ENCODE results near the gene MESP2. TPM values are rescaled to one million over a fixed set of nuclear protein-coding genes. Genes with fewer than 3 reads are reported as not detected.

MESP2 gene
- polyA plus RNA-seq, 3 donors from 2014 or later, result not detected

DNA sequence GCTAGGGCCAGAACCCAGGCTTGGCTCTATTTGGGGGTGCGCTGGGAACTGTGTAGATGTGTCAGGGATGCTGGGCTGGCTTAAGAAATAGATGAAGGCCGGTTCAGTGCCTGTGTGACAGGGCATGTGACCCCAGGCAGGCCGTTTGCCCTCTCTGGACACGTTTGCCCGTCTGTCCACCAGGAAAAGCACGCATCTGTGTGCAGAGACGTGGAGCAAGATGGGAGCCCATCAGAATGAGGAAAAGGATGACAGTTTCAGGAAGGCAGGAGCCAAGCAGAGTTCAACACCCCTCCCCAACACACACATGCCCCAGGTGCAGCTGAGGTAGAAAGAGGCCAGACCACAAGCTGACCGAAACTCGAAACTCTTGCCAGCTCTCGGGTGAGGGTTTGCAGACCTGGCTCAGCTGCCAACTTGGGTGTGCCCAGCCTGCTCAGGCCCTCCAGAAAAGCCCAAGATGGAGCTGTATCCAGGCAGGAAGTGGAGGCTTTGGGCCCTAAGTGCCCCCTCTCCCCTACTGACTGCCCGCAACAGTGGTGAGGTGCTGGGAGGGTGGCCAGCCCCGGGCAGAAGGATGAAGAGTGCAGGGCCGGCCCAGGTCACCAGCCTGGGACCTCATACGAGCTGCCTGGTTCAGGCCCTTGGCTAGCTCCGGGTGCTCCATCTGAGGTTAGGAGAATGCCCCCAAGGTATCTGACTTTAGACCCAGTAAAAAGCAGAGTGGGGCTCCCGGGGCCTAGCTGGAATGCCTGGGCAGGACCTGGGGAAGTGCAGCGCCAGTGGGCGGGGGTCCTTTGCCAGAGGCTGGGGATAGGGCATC is 14.9 kb upstream of the MESP2 start:
- no peak for DNase-seq
- Mint-ChIP-seq H3K27ac (no peak overlapping the region), H3K36me3 (no peaks in the 10 kb centered on the region), H3K4me3 (no peak overlapping the region), H3K9me3 (no peaks in the 10 kb centered on the region), H3K27me3 (ENCODE audit: low read depth in 3 of 3) (peaks cover 2 to 4% (median 3%) of the 10 kb centered on the region in 3 donors), H3K4me1 (no peaks in the 10 kb centered on the region)

DNA sequence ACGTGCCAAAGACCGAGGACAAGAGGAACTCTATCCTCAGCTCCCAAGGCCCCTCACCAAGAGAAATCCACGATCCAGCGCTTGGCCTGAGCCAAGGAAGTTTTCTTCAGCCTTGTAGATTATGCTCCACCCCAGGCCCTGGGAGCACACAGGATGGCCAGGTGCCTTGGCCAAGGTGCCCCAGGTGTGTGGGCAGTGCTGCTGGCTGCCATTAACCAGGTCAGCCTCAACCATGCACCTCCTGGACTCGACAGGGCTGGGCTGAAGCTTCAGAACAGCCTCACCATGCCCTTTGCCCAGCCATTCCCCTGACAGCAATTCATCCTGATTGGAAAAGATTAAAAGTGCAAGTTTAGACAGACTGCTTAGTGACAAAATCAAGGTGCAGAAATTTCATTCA is 14.2 kb upstream of the MESP2 start:
- Mint-ChIP-seq H3K4me3 (no peak overlapping the region), H3K4me1 (no peaks in the 10 kb centered on the region), H3K36me3 (no peaks in the 10 kb centered on the region), H3K27ac (no peak overlapping the region), H3K9me3 (no peaks in the 10 kb centered on the region), H3K27me3 (ENCODE audit: low read depth in 3 of 3) (peaks cover 2 to 4% (median 3%) of the 10 kb centered on the region in 3 donors)
- no peak for DNase-seq

DNA sequence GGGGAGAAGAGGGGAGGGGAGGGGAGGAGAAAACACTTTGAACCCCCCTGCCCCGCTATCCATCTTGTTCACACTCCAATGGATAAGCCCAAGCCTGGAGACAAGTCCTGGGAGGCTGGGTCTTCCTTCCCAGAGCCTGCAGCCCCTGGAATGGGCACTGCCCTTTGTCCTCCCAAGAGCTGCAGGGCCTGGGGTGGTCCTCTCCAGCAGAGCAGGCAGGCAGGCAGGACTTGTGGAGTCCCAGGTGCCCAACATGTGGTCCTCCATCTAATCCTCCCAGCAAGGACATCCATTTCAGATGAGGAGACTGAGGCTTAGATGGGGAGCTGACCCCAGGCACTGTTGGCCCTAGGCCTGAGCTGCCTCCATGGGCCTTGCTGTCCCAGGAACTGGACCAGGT is 10.4 kb upstream of the MESP2 start:
- Mint-ChIP-seq H3K36me3 (no peaks in the 10 kb centered on the region), H3K4me3 (no peak overlapping the region), H3K4me1 (no peaks in the 10 kb centered on the region), H3K27ac (no peak overlapping the region), H3K27me3 (ENCODE audit: low read depth in 3 of 3) (peaks cover 2 to 5% (median 2%) of the 10 kb centered on the region in 3 donors), H3K9me3 (peaks cover 0 to 2% (median 0%) of the 10 kb centered on the region in 6 donors)
- no peak for DNase-seq

DNA sequence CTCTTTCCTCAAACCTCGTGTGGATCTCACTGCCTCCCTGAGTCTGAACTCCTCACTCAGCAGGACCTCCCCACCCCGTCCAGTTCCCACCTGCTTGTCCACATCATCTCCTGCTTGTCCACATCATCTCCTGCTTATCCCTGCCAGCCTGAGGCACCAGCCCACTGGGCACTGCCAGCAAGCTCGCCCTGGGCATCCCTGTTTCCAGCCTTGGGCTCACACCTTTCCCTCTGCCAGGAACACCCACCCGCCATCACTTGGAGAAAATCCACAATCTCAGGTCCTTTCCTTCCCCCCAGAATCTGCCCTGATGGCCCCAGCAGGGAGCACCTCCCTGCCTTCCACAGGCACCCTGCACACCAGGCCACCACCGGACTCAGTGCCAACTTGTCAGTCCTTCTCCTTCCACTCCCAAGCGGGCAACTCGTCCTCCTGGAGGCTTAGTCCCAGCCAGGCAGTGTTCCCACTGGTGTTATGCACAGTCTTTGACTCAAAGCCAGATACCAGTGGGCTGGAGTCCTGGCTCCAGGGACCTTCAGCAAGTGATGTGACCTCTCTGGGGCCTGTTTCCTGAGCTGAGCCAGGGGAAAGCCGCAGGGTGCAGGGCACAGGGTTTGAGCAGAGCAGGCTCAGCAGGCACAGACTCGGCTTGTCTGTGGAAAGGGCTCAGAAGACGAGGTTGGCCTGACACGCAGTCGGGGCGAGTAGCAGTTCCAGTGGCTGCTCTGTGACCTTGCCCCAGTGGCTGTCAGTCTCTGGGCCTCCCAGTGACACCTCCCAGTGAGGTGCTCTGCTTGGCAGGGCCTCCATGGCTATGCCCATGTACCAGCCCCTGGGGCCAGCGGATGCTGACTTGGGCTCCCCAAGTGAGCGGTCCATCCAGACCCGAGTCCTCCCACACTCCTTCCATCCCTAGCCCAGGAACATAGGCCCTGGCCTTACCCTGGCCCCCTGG is 9.5 kb upstream of the MESP2 start:
- no peaks in the 10 kb centered on the region for H3K4me1 Mint-ChIP-seq
- peaks cover 0 to 5% (median 2%) of the 10 kb centered on the region in 3 donors for H3K27me3 Mint-ChIP-seq (ENCODE audit: low read depth in 3 of 3)
- no peaks in the 10 kb centered on the region for H3K36me3 Mint-ChIP-seq
- H3K9me3 Mint-ChIP-seq, result peaks cover 0 to 2% (median 0%) of the 10 kb centered on the region in 6 donors
- no peak overlapping the region for H3K27ac Mint-ChIP-seq
- DNase-seq, result no peak
- H3K4me3 Mint-ChIP-seq, result no peak overlapping the region

DNA sequence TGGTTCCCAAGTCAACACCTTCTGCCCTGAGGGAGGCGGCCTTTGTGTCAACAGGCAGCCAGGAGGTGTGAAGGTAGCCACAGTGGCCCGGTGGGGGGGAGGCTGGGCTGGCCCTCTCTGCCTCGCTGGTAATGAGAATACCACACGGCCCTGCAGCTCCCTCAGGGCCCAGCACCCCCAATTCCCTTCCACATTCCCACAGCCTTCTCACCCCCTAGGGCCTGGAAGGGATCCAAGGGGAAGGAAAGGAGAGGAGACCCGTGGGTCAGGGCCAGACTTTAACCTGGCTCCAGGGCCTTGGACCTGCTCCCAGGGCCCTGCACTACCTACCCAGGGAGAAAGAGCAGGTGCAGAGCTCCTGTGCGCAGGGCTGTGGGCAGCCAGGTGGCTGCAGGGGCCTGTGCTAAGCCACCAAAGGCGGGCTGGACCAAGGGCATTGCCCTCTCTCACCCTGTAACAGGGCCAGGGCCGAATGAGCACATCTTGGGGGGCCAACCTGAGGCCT is 8.7 kb upstream of the MESP2 start:
- H3K4me1 Mint-ChIP-seq, result no peaks in the 10 kb centered on the region
- H3K4me3 Mint-ChIP-seq, result no peak overlapping the region
- H3K9me3 Mint-ChIP-seq, result peaks cover 0 to 2% (median 0%) of the 10 kb centered on the region in 6 donors
- no peak overlapping the region for H3K27ac Mint-ChIP-seq
- H3K27me3 Mint-ChIP-seq (ENCODE audit: low read depth in 3 of 3), result peaks cover 0 to 5% (median 0%) of the 10 kb centered on the region in 3 donors
- no peak for DNase-seq
- no peaks in the 10 kb centered on the region for H3K36me3 Mint-ChIP-seq

DNA sequence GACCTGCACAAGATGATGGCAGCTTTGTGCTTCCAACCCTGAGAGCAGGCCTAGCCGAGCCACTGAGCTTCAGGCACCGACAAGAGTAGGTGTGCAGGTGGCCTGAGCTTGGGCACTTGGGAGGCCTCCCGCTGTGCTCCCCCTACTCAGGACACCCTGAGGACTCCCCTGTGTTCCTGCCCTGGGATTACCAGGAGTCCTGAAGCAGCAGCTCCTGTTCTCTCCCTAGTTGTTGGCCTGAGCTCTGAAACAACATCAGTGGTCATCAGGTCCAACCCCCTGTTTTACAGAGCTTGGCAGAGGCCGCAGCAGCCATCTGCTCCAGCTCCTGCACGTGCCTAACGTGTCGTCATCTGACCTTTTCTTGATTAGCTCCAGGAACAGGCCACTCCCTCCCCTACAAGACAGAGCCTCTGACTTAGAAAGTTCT is 8.0 kb upstream of the MESP2 start:
- Mint-ChIP-seq H3K27me3 (ENCODE audit: low read depth in 3 of 3) (peaks cover 0 to 5% (median 0%) of the 10 kb centered on the region in 3 donors), H3K4me3 (no peak overlapping the region), H3K4me1 (no peaks in the 10 kb centered on the region), H3K9me3 (peaks cover 0 to 2% (median 0%) of the 10 kb centered on the region in 6 donors), H3K36me3 (no peaks in the 10 kb centered on the region), H3K27ac (no peak overlapping the region)
- no peak for DNase-seq

DNA sequence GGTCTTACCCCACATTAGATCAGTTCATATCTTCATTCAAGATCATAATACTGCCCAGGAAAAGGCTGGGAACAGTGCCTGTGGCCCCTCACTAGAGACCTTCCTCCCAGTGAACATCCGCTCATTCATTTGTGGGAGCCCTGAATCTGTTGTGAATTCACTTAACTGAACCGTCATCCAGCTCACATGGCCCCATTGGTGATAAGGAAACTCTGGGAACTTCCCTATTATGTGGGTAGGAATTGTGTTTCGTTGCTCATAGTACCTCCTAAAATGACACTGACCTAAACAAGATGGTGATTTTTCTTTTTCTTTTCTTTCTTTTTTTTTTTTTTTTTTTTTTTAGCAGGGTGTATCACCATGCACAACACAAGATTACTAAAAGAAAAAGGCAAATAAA is 6.8 kb upstream of the MESP2 start:
- no peak overlapping the region for H3K27ac Mint-ChIP-seq
- H3K4me3 Mint-ChIP-seq, result no peak overlapping the region
- no peak for DNase-seq
- H3K4me1 Mint-ChIP-seq, result no peaks in the 10 kb centered on the region
- no peaks in the 10 kb centered on the region for H3K36me3 Mint-ChIP-seq
- H3K9me3 Mint-ChIP-seq, result peaks cover 0 to 2% (median 0%) of the 10 kb centered on the region in 6 donors
- H3K27me3 Mint-ChIP-seq (ENCODE audit: low read depth in 3 of 3), result peaks cover 0 to 2% (median 1%) of the 10 kb centered on the region in 3 donors

DNA sequence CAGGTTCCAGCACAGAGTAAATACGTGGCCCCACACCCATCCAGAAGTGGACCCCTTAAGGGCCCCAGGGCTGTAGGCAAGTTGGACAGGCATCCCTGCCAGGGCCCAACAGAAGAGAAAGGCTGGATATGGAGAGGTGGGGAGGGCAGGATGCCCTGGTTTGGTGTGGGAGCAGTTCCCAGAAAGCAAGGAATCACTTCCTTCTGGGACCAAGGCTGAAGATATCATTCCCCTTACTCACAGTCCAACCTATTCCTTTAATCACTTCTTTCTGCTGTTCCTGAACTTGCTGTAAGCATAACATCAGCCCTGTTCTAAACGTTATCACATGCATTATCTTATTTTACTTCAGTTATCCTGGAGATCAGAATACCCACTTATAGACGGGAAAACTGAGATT is 6.1 kb upstream of the MESP2 start:
- Mint-ChIP-seq H3K27me3 (ENCODE audit: low read depth in 3 of 3) (peaks cover 0 to 3% (median 1%) of the 10 kb centered on the region in 3 donors), H3K4me1 (no peaks in the 10 kb centered on the region), H3K4me3 (no peak overlapping the region), H3K27ac (no peak overlapping the region), H3K9me3 (peaks cover 0 to 2% (median 0%) of the 10 kb centered on the region in 6 donors), H3K36me3 (no peaks in the 10 kb centered on the region)
- DNase-seq, result no peak

DNA sequence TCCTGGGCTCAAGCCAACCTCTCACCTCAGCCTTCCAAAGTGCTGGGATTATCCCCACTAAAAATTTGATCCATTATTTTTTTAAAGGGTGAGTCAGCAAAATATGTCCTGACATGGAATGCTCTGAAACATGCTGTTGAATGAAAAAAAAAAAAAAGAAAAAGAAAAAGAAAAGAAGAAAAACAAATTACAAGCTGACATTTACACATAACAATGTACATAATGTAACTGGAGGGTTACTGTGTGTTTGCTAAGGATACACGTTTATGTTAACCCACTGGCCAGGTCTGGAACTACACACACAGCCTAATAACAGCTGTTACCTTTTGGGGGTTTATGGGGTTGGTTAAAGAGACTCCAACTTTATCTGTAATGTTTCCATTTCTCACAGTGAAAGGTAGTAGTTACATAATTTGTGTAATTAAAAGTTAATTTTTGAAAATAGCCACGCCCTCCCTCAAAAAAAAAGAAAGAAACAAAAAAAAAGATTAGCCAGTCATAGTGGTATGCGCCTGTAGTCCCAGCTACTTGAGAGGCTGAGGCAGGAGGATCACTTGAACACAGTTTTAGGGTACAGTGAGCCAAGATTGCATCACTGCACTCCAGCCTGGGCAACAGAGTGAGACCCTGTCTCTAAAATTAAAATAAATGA is 3.1 kb upstream of the MESP2 start:
- Mint-ChIP-seq H3K27me3 (ENCODE audit: low read depth in 3 of 3) (peaks cover 0 to 2% (median 1%) of the 10 kb centered on the region in 3 donors), H3K4me1 (no peaks in the 10 kb centered on the region)

DNA sequence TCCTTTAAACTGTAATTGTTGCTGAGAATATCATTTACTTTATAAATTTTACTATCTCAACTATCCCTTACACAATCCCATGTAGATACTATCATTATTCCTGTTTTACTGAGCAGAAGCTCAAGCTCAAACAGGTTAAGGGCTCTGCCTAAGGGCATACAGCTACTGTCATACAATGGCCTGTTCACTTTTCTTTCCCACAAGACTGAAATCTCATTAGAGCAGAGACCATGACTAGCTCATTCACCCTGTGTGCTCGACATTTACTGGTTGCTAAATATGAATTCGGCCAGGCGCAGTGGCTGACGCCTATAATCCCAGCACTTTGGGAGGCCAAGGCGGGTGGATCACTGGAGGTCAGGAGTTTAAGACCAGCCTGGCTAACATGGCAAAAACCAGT is 1.6 kb upstream of the MESP2 start:
- DNase-seq, result no peak
- no peak overlapping the region for H3K27ac Mint-ChIP-seq
- no peak overlapping the region for H3K4me3 Mint-ChIP-seq
- no peaks in the 10 kb centered on the region for H3K4me1 Mint-ChIP-seq
- H3K36me3 Mint-ChIP-seq, result no peaks in the 10 kb centered on the region
- H3K27me3 Mint-ChIP-seq (ENCODE audit: low read depth in 3 of 3), result peaks cover 1 to 5% (median 2%) of the 10 kb centered on the region in 3 donors
- no peaks in the 10 kb centered on the region for H3K9me3 Mint-ChIP-seq

More for the DNA sequence above, 3.1 kb upstream of the MESP2 start:
- DNase-seq, result no peak
- Mint-ChIP-seq H3K4me3 (no peak overlapping the region), H3K27ac (no peak overlapping the region), H3K36me3 (no peaks in the 10 kb centered on the region), H3K9me3 (peaks cover 0 to 2% (median 0%) of the 10 kb centered on the region in 6 donors)

DNA sequence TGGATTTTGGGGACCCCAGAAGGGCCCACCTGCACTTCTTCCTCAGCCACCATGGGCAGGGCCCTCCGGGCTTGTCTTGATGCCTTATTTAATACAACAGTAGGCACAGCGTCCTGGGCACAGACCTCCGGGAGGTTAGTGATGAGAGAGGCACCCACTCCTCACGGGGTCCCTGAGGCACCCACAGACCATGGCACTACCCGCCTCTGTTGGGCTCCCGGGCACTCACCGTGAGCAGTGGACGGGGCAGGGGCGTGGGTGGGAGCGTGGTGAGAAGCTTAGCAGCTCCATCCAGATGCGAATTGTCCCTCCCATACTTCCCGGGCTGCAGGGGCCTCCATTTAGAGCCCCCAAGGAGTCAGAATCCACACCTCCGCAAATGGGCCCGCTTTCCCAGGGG is 317 bp upstream of the MESP2 start:
- Mint-ChIP-seq H3K4me3 (peak overlapping the region in 4 of 5 donors; percentile 29 to 46 (median 34)), H3K27me3 (ENCODE audit: low read depth in 3 of 3) (peaks cover 1 to 5% (median 2%) of the 10 kb centered on the region in 3 donors), H3K4me1 (no peaks in the 10 kb centered on the region), H3K27ac (no peak overlapping the region), H3K36me3 (no peaks in the 10 kb centered on the region), H3K9me3 (no peaks in the 10 kb centered on the region)
- no peak for DNase-seq

DNA sequence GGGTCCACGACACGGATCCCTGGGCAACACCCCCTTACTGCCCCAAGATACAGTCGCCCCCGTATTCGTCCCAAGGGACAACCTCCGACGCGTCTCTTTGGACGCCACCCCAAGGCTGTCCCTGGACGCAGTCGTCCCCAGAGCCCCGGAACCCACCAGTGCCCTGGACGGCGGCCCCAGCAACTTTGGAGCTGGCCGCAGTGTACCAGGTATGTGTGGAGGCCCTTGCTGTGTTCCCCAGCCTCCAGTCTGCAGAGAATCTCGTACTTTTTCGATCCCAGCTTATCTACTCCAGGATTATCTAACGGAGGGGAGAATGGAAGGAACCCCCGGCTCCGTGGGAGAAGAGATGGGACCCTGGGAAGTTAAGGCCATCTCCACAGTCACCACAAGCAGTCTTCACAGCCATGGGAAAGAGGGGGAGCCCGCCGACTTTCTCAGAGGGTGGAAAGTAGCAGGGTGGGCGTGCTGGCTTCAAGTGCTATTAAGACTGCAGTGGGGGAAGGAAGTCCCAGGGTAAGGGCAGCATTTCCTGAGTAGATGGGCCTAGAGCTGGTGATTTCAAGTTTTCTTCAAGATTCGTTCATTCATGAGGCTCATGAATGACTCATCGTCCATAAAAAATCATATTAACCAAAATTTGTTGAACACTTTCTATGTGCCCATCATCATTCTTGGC is 1.1 kb downstream of the MESP2 start:
- H3K27ac Mint-ChIP-seq, result no peak overlapping the region
- no peak for DNase-seq
- peaks cover 1 to 6% (median 4%) of the 10 kb centered on the region in 3 donors for H3K27me3 Mint-ChIP-seq (ENCODE audit: low read depth in 3 of 3)
- no peaks in the 10 kb centered on the region for H3K36me3 Mint-ChIP-seq
- peak overlapping the region; percentile 33 to 47 (median 44) for H3K4me3 Mint-ChIP-seq
- H3K4me1 Mint-ChIP-seq, result no peaks in the 10 kb centered on the region
- no peaks in the 10 kb centered on the region for H3K9me3 Mint-ChIP-seq

Measured in immature natural killer cell (primary cell).